Body of pancreas (tissue), 4 donors: ENCODE data around the gene SPRR2F.

Experiments
- CTCF ChIP-seq, 7 experiments: fragments of 450-650 bp in 4 of 7; fragments of 200-600 bp in 3 of 7; sonication (generic) in 3 of 7; IDR thresholded peaks; one replicate each; pipeline ENCODE4 v1.5.1; 2016 to 2019; ENCODE audit warnings: antibody characterized with exemption in 7 of 7
- POLR2A ChIP-seq, 3 donors: fragments of 450-650 bp; IDR thresholded peaks; one replicate each; pipeline ENCODE4 v1.6.1; 2016; ENCODE audit warnings: antibody characterized with exemption in 3 of 3, mild to moderate bottlenecking in 2 of 3

GRCh38 chr1:153141377-153141776, 28.1 kb upstream of the SPRR2F start:
- TF ChIP-seq CTCF (IDR thresholded peaks at IDR 0.05) (no peak), POLR2A (IDR thresholded peaks at IDR 0.05) (no peak)
